ENCODE measurements around the gene DEK.

GRCh38 chr6:18183766-18184165 lies 80.6 kb downstream of the DEK start:
- TF ChIP-seq CTCF (IDR thresholded peaks at IDR 0.05) (no peak), MAX (IDR thresholded peaks at IDR 0.05; ENCODE audit: low read depth) (no peak), IRF3 (IDR thresholded peaks at IDR 0.05; ENCODE audit: low read depth, low read length) (no peak), EP300 (IDR thresholded peaks at IDR 0.05; ENCODE audit: borderline replicate concordance in 1 of 2, low read depth in 1 of 2, low read length in 1 of 2) (no peak), TAF1 (IDR thresholded peaks at IDR 0.05; ENCODE audit: borderline replicate concordance, low read depth, low read length) (no peak), USF2 (IDR thresholded peaks at IDR 0.05; ENCODE audit: borderline replicate concordance, low read depth, low read length) (no peak), POLR2AphosphoS5 (IDR thresholded peaks at IDR 0.05; ENCODE audit: low read depth, low read length) (no peak), YY1 (IDR thresholded peaks at IDR 0.05; ENCODE audit: low read depth) (no peak), PBX3 (IDR thresholded peaks at IDR 0.05) (no peak), ZBTB33 (IDR thresholded peaks at IDR 0.05; ENCODE audit: borderline replicate concordance, low read depth) (no peak), TCF12 (IDR thresholded peaks at IDR 0.05) (no peak), GABPA (IDR thresholded peaks at IDR 0.05; ENCODE audit: low read depth) (no peak), RFX5 (IDR thresholded peaks at IDR 0.05; ENCODE audit: low read length) (no peak), RAD21 (IDR thresholded peaks at IDR 0.05; ENCODE audit: low read length) (no peak)

All from SK-N-SH (cell line).